ENCODE measurements around the gene NLRP13. TPM values are rescaled to one million over a fixed set of nuclear protein-coding genes. Genes with fewer than 3 reads are reported as not detected.

The NLRP13 gene
- total and polyA plus RNA-seq, 10 of the 15 experiments (the other 5 are each of a cell fraction or from before 2014, with no cell fraction given) = 0.37 TPM; not detected in 9

Other genes with a start within 250 kb of the NLRP13 start
Only the 7 nearest of the 10 such genes appear.
- gene RFPL4A, start 173.2 kb downstream of the NLRP13 start, total RNA-seq (2014; rRNA removed) = 0.22 TPM in 1 of 2 replicates, not detected in the other
- gene RFPL4A, start 173.2 kb downstream of the NLRP13 start, total RNA-seq (2014; rRNA removed; fragmentation: Illumina TruSeq; extraction: Trizol) = not detected in 2 replicates
- not detected in 2 replicates for gene RFPL4A, start 173.2 kb downstream of the NLRP13 start, total RNA-seq (2021)
- gene RFPL4A, start 173.2 kb downstream of the NLRP13 start, polyA plus RNA-seq (2011; rRNA removed) = 0.19 TPM in 1 of 2 replicates, not detected in the other
- gene RFPL4A, start 173.2 kb downstream of the NLRP13 start, polyA plus RNA-seq (2014; fragmentation: Illumina TruSeq; extraction: Trizol) = not detected in 2 replicates
- gene RFPL4A, start 173.2 kb downstream of the NLRP13 start, polyA plus RNA-seq (2014; fragmentation: Nextera tagmentation; extraction: Ambion mirVana) = under 1 TPM in 1 of 2 experiments, not detected in 1; 0.18 TPM
- not detected in 2 replicates for gene RFPL4A, start 173.2 kb downstream of the NLRP13 start, polyA plus RNA-seq (2014; rRNA removed)
- not detected for gene RFPL4A, start 173.2 kb downstream of the NLRP13 start, polyA plus RNA-seq (2016; fragmentation: Nextera tagmentation; extraction: Ambion mirVana)
- gene RFPL4AL1, start 163.2 kb downstream of the NLRP13 start, total RNA-seq (2014; rRNA removed) = not detected in 2 replicates
- gene RFPL4AL1, start 163.2 kb downstream of the NLRP13 start, total RNA-seq (2014; rRNA removed; fragmentation: Illumina TruSeq; extraction: Trizol) = not detected in 2 replicates
- gene RFPL4AL1, start 163.2 kb downstream of the NLRP13 start, total RNA-seq (2021) = not detected in 2 replicates
- gene RFPL4AL1, start 163.2 kb downstream of the NLRP13 start, polyA plus RNA-seq (2011; rRNA removed) = not detected in 2 replicates
- not detected in 2 replicates for gene RFPL4AL1, start 163.2 kb downstream of the NLRP13 start, polyA plus RNA-seq (2014; fragmentation: Illumina TruSeq; extraction: Trizol)
- not detected for gene RFPL4AL1, start 163.2 kb downstream of the NLRP13 start, polyA plus RNA-seq (2014; fragmentation: Nextera tagmentation; extraction: Ambion mirVana)
- gene RFPL4AL1, start 163.2 kb downstream of the NLRP13 start, polyA plus RNA-seq (2014; rRNA removed) = not detected in 2 replicates
- not detected for gene RFPL4AL1, start 163.2 kb downstream of the NLRP13 start, polyA plus RNA-seq (2016; fragmentation: Nextera tagmentation; extraction: Ambion mirVana)
- 0.05 TPM in 1 of 2 replicates, not detected in the other for gene NLRP11, start 100.3 kb downstream of the NLRP13 start, total RNA-seq (2014; rRNA removed)
- 0.05 TPM in 1 of 2 replicates, not detected in the other for gene NLRP11, start 100.3 kb downstream of the NLRP13 start, total RNA-seq (2014; rRNA removed; fragmentation: Illumina TruSeq; extraction: Trizol)
- 0.05 TPM in 1 of 2 replicates, not detected in the other for gene NLRP11, start 100.3 kb downstream of the NLRP13 start, total RNA-seq (2021)
- 16.2 and 18.1 TPM in 2 replicates for gene NLRP11, start 100.3 kb downstream of the NLRP13 start, polyA plus RNA-seq (2011; rRNA removed)
- gene NLRP11, start 100.3 kb downstream of the NLRP13 start, polyA plus RNA-seq (2014; fragmentation: Illumina TruSeq; extraction: Trizol) = 0.06 TPM in 2 replicates
- gene NLRP11, start 100.3 kb downstream of the NLRP13 start, polyA plus RNA-seq (2014; fragmentation: Nextera tagmentation; extraction: Ambion mirVana) = under 1 TPM; 0.02 to 0.13 TPM
- gene NLRP11, start 100.3 kb downstream of the NLRP13 start, polyA plus RNA-seq (2014; rRNA removed) = not detected in 2 replicates
- gene NLRP11, start 100.3 kb downstream of the NLRP13 start, polyA plus RNA-seq (2016; fragmentation: Nextera tagmentation; extraction: Ambion mirVana) = under 1 TPM in 1 of 2 experiments, not detected in 1; 0.09 TPM
- 0.05 TPM in 1 of 2 replicates, not detected in the other for gene NLRP4, start 95.8 kb downstream of the NLRP13 start, total RNA-seq (2014; rRNA removed)
- gene NLRP4, start 95.8 kb downstream of the NLRP13 start, total RNA-seq (2014; rRNA removed; fragmentation: Illumina TruSeq; extraction: Trizol) = 0.09 TPM in 1 of 2 replicates, not detected in the other
- not detected in 2 replicates for gene NLRP4, start 95.8 kb downstream of the NLRP13 start, total RNA-seq (2021)
- 9.6 and 9.8 TPM in 2 replicates for gene NLRP4, start 95.8 kb downstream of the NLRP13 start, polyA plus RNA-seq (2011; rRNA removed)
- 0.07 TPM in 1 of 2 replicates, not detected in the other for gene NLRP4, start 95.8 kb downstream of the NLRP13 start, polyA plus RNA-seq (2014; fragmentation: Illumina TruSeq; extraction: Trizol)
- gene NLRP4, start 95.8 kb downstream of the NLRP13 start, polyA plus RNA-seq (2014; fragmentation: Nextera tagmentation; extraction: Ambion mirVana) = under 1 TPM in 1 of 2 experiments, not detected in 1; 0.11 TPM
- gene NLRP4, start 95.8 kb downstream of the NLRP13 start, polyA plus RNA-seq (2014; rRNA removed) = 0.03 and 0.47 TPM in 2 replicates
- not detected for gene NLRP4, start 95.8 kb downstream of the NLRP13 start, polyA plus RNA-seq (2016; fragmentation: Nextera tagmentation; extraction: Ambion mirVana)
- gene NLRP8, start 15.5 kb upstream of the NLRP13 start, total RNA-seq (2014; rRNA removed) = not detected in 2 replicates
- gene NLRP8, start 15.5 kb upstream of the NLRP13 start, total RNA-seq (2014; rRNA removed; fragmentation: Illumina TruSeq; extraction: Trizol) = not detected in 2 replicates
- not detected in 2 replicates for gene NLRP8, start 15.5 kb upstream of the NLRP13 start, total RNA-seq (2021)
- 0.04 TPM in 2 replicates for gene NLRP8, start 15.5 kb upstream of the NLRP13 start, polyA plus RNA-seq (2011; rRNA removed)
- 0.06 TPM in 1 of 2 replicates, not detected in the other for gene NLRP8, start 15.5 kb upstream of the NLRP13 start, polyA plus RNA-seq (2014; fragmentation: Illumina TruSeq; extraction: Trizol)
- gene NLRP8, start 15.5 kb upstream of the NLRP13 start, polyA plus RNA-seq (2014; fragmentation: Nextera tagmentation; extraction: Ambion mirVana) = not detected
- gene NLRP8, start 15.5 kb upstream of the NLRP13 start, polyA plus RNA-seq (2014; rRNA removed) = not detected in 2 replicates
- not detected for gene NLRP8, start 15.5 kb upstream of the NLRP13 start, polyA plus RNA-seq (2016; fragmentation: Nextera tagmentation; extraction: Ambion mirVana)
- not detected in 2 replicates for gene NLRP5, start 54.4 kb upstream of the NLRP13 start, total RNA-seq (2014; rRNA removed)
- gene NLRP5, start 54.4 kb upstream of the NLRP13 start, total RNA-seq (2014; rRNA removed; fragmentation: Illumina TruSeq; extraction: Trizol) = not detected in 2 replicates
- not detected in 2 replicates for gene NLRP5, start 54.4 kb upstream of the NLRP13 start, total RNA-seq (2021)
- gene NLRP5, start 54.4 kb upstream of the NLRP13 start, polyA plus RNA-seq (2011; rRNA removed) = 0.01 TPM in 1 of 2 replicates, not detected in the other
- not detected in 2 replicates for gene NLRP5, start 54.4 kb upstream of the NLRP13 start, polyA plus RNA-seq (2014; fragmentation: Illumina TruSeq; extraction: Trizol)
- not detected for gene NLRP5, start 54.4 kb upstream of the NLRP13 start, polyA plus RNA-seq (2014; fragmentation: Nextera tagmentation; extraction: Ambion mirVana)
- not detected in 2 replicates for gene NLRP5, start 54.4 kb upstream of the NLRP13 start, polyA plus RNA-seq (2014; rRNA removed)
- not detected for gene NLRP5, start 54.4 kb upstream of the NLRP13 start, polyA plus RNA-seq (2016; fragmentation: Nextera tagmentation; extraction: Ambion mirVana)
- 20.3 and 25.6 TPM in 2 replicates for gene ZNF787, start 189.0 kb upstream of the NLRP13 start, total RNA-seq (2014; rRNA removed)
- 6.2 and 7.8 TPM in 2 replicates for gene ZNF787, start 189.0 kb upstream of the NLRP13 start, total RNA-seq (2014; rRNA removed; fragmentation: Illumina TruSeq; extraction: Trizol)
- 36.7 and 39.9 TPM in 2 replicates for gene ZNF787, start 189.0 kb upstream of the NLRP13 start, total RNA-seq (2021)
- gene ZNF787, start 189.0 kb upstream of the NLRP13 start, polyA plus RNA-seq (2011; rRNA removed) = 2.4 and 5.4 TPM in 2 replicates
- 0.59 and 2.9 TPM in 2 replicates for gene ZNF787, start 189.0 kb upstream of the NLRP13 start, polyA plus RNA-seq (2014; fragmentation: Illumina TruSeq; extraction: Trizol)
- gene ZNF787, start 189.0 kb upstream of the NLRP13 start, polyA plus RNA-seq (2014; fragmentation: Nextera tagmentation; extraction: Ambion mirVana) = under 1 TPM; 0.23 to 0.42 TPM
- 27.0 and 36.3 TPM in 2 replicates for gene ZNF787, start 189.0 kb upstream of the NLRP13 start, polyA plus RNA-seq (2014; rRNA removed)
- 1 to 10 TPM; 2.1 to 2.4 TPM for gene ZNF787, start 189.0 kb upstream of the NLRP13 start, polyA plus RNA-seq (2016; fragmentation: Nextera tagmentation; extraction: Ambion mirVana)